Measurements from ENCODE around the gene ATP10D. TPM values are rescaled to one million over a fixed set of nuclear protein-coding genes. Genes with fewer than 3 reads are reported as not detected.

Gene ATP10D
- total RNA-seq, result 10 to 100 TPM; 13.5 to 28.2 (median 18.0) TPM

DNA sequence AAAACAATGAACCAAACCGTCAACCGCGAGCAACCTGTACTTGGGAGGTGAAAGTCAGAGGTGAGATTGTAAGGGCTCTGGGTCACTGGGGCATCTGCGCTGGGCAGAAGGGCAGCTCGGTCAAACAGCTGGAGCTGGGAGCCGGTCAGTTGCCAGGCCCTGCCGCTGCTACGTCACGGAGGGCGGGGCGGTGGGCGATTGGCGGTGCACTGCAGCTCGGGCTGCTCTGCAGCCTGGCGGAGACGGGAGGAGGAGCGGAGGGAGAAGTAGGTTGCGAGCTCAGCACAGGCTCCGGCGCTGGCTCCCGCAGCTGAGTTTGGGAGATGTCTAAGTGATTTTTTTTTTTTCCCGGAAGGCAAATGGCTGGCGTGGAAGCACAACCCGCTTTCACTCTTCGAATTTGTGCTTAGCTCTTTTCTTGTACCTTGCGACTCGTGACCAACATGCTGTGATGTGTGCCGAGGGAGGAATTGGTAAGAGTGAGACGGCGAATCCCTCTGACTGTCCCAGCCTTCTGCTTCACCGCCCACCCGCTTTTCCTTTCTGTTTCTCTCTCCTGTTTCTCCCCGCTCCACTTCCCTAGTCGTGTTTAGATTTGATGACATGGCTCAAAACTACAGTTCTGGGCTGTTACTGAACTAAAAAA, at the start of gene ATP10D:
TSS of gene ATP10D (plus strand) at position 229 of the 646 bp plus-strand sequence. CDS start 27,266 bp downstream, outside the sequence.
- WGBS, 2 donors, result 0% methylated on average over 34 of the region's 34 CpGs
- H3K27me3 ChIP-seq, result no peaks in the 10 kb centered on the region
- H3K9me3 ChIP-seq, result peaks cover 0 to 4% (median 0%) of the 10 kb centered on the region in 4 donors
- H3K4me3 ChIP-seq, result peak within 1 kb of the TSS; percentile 41 to 69 (median 57)
- peak; percentile 88 to 91 for DNase-seq (ENCODE audit: low spot score in 2 of 2)
- TF ChIP-seq EP300 (IDR thresholded peaks at IDR 0.05) (peak; percentile 7 to 98), POLR2A (IDR thresholded peaks at IDR 0.05) (peak; percentile 85 to 93), CTCF (IDR thresholded peaks at IDR 0.05) (peak in 3 of 5 experiments; percentile 32 to 51 (median 41))
- H3K27ac ChIP-seq, result peak within 1 kb of the TSS; percentile 84 to 98 (median 94)
- peaks cover 0 to 4% (median 0%) of the 10 kb centered on the region in 3 donors for H3K36me3 ChIP-seq
- peaks cover 0 to 43% (median 17%) of the 10 kb centered on the region in 4 donors for H3K4me1 ChIP-seq

DNA sequence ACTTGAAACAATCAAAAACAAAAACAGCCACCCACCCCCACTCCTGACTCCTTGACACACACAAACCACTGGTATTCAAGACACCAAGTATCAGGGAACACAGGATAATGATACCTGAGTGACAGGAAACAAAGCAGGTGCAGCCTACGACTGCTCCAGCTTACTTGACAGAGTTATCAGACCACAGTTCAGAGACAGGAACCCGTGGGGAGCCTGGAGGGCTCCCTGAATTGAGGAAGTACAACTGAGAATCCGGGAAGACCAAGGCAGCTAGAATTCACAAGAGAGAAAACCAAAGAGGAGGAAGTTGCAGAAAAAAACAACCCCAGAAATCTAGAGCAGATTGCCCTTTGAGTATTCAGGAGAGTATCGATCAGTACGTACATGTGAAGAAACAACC, 42.1 kb upstream of the ATP10D start:
- DNase-seq (ENCODE audit: low spot score in 2 of 2), result no peak
- Histone ChIP-seq H3K9me3 (no peaks in the 10 kb centered on the region), H3K36me3 (peaks cover 0 to 5% (median 0%) of the 10 kb centered on the region in 3 donors), H3K4me1 (no peaks in the 10 kb centered on the region), H3K27ac (no peak overlapping the region), H3K27me3 (no peaks in the 10 kb centered on the region), H3K4me3 (no peak overlapping the region)
- 70 to 77% methylated on average over 5 of the region's 5 CpGs for WGBS, 2 donors
- TF ChIP-seq CTCF (IDR thresholded peaks at IDR 0.05), result no peak

DNA sequence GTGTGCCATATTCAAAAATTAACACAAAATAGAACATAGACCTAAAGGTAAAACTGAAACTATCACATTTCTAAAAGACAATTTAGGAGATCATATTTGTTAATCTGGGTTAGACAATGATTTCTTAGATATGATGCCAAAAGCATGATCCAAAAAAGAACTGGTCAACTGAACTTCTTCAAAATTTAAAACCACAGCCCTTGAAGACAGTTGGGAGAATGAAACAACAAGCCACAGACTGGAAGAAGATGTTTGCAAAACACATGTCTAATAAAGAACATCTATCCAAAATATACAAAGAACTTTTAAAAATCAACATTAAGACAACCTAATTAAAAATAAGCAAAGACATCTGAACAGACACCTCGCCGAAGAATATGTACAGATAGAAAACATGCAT, 41.0 kb upstream of the ATP10D start:
- Histone ChIP-seq H3K4me1 (no peaks in the 10 kb centered on the region), H3K27me3 (no peaks in the 10 kb centered on the region), H3K4me3 (no peak overlapping the region), H3K36me3 (peaks cover 0 to 10% (median 0%) of the 10 kb centered on the region in 3 donors), H3K27ac (no peak overlapping the region), H3K9me3 (no peaks in the 10 kb centered on the region)
- 72 to 81% methylated on average over 2 of the region's 2 CpGs for WGBS, 2 donors
- TF ChIP-seq POLR2A (IDR thresholded peaks at IDR 0.05), result no peak
- TF ChIP-seq EP300 (IDR thresholded peaks at IDR 0.05), result no peak
- TF ChIP-seq CTCF (IDR thresholded peaks at IDR 0.05), result no peak
- DNase-seq (ENCODE audit: low spot score in 2 of 2), result no peak

DNA sequence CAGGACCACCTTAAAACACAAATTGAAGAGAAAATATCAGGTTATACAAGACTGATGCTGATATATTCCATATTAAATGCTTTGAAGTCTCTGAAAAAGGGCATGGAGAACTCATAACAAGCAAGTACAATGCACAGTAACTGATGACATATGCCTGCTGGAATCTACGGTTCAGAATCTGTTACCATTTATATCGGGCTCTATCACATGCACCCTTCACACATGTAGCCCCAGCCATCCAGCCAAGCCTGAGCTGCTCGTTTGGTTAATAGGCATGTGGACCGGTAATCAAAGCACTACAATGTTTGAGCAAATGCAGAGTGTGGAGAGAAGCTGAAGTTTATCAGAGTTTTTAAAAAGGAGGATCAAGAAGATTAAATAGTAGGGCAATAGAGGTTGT, 33.4 kb upstream of the ATP10D start:
- DNase-seq (ENCODE audit: low spot score in 2 of 2), result no peak
- Histone ChIP-seq H3K4me1 (no peaks in the 10 kb centered on the region), H3K36me3 (peaks cover 0 to 81% (median 4%) of the 10 kb centered on the region in 3 donors), H3K27ac (no peak overlapping the region), H3K9me3 (no peaks in the 10 kb centered on the region), H3K4me3 (no peak overlapping the region), H3K27me3 (no peaks in the 10 kb centered on the region)
- 36 to 39% methylated on average over 4 of the region's 4 CpGs for WGBS, 2 donors
- no peak for TF ChIP-seq POLR2A (IDR thresholded peaks at IDR 0.05)
- TF ChIP-seq EP300 (IDR thresholded peaks at IDR 0.05), result no peak
- TF ChIP-seq CTCF (IDR thresholded peaks at IDR 0.05), result no peak

- Histone ChIP-seq H3K36me3 (peaks cover 0 to 13% (median 0%) of the 10 kb centered on the region in 3 donors), H3K27ac (peak overlapping the region; percentile 77 to 92 (median 84)), H3K27me3 (no peaks in the 10 kb centered on the region), H3K4me3 (peak overlapping the region; percentile 71 to 86 (median 82)), H3K4me1 (peaks cover 0 to 29% (median 4%) of the 10 kb centered on the region in 4 donors), H3K9me3 (no peaks in the 10 kb centered on the region)
- TF ChIP-seq POLR2A (IDR thresholded peaks at IDR 0.05) (no peak), CTCF (IDR thresholded peaks at IDR 0.05) (no peak), EP300 (IDR thresholded peaks at IDR 0.05) (no peak)
- DNase-seq (ENCODE audit: low spot score in 2 of 2), result no peak
- WGBS, 2 donors, result 8 to 18% methylated on average over 6 of the region's 6 CpGs
Observed at GRCh38 chr4:47462799-47463234, 22.3 kb upstream of the ATP10D start.

Measured in tibial nerve (tissue), 4 donors.